NT2/D1 (cell line): ENCODE measurements around the gene NRCAM.

Source experiments
- SUZ12 ChIP-seq: IDR thresholded peaks from 2 replicates; pipeline ENCODE4 v1.6.1; 2011; ENCODE audit not compliant: insufficient read length, insufficient read depth; ENCODE audit errors: extremely low read depth
- YY1 ChIP-seq: IDR thresholded peaks from 2 replicates; pipeline ENCODE4 v1.6.1; 2011; ENCODE audit not compliant: insufficient read length, insufficient read depth
- ZNF274 ChIP-seq: IDR thresholded peaks from 2 replicates; pipeline ENCODE4 v1.6.1; 2011; ENCODE audit warnings: mild to moderate bottlenecking, low read depth, low read length

- TF ChIP-seq YY1, result no peak
- TF ChIP-seq SUZ12, result no peak
- TF ChIP-seq ZNF274, result no peak
Measured at GRCh38 chr7:108210796-108211195, 245.4 kb downstream of the NRCAM start.
